ENCODE results near the gene BARX2. TPM values are rescaled to one million over a fixed set of nuclear protein-coding genes. Genes with fewer than 3 reads are reported as not detected.

Gene BARX2
- polyA plus RNA-seq, 1 donor from 2014 or later = not detected

GRCh38 chr11:129410395-129410960 is 34.8 kb downstream of the BARX2 start:
- H3K4me3 ChIP-seq (ENCODE audit: low read length) = no peak overlapping the region
- TF ChIP-seq POLR2AphosphoS5 (IDR thresholded peaks at IDR 0.05) (no peak), EP300 (conservative IDR thresholded peaks at IDR 0.05; ENCODE audit: poor library complexity, severe bottlenecking) (no peak), SMC3 (conservative IDR thresholded peaks at IDR 0.05; ENCODE audit: poor library complexity) (no peak), RAD21 (conservative IDR thresholded peaks at IDR 0.05) (no peak), EZH2 (IDR thresholded peaks at IDR 0.05; ENCODE audit: borderline replicate concordance, insufficient read depth, low read length, poor library complexity, severe bottlenecking) (no peak), TAF1 (IDR thresholded peaks at IDR 0.05; ENCODE audit: low read depth) (no peak), MXI1 (conservative IDR thresholded peaks at IDR 0.05; ENCODE audit: poor library complexity, severe bottlenecking) (no peak), REST (IDR thresholded peaks at IDR 0.05; ENCODE audit: borderline replicate concordance) (no peak), CTCF (IDR thresholded peaks at IDR 0.05; ENCODE audit: poor library complexity, severe bottlenecking) (no peak)
- H3K36me3 ChIP-seq (ENCODE audit: insufficient read depth, low read length) = no peaks in the 10 kb centered on the region
- H4K20me1 ChIP-seq (ENCODE audit: insufficient read depth) = no peaks in the 10 kb centered on the region
- no peak overlapping the region for H3K27ac ChIP-seq (ENCODE audit: low read length)
- H3K9me2 ChIP-seq (ENCODE audit: insufficient read depth, low read length) = no peaks in the 10 kb centered on the region
- no peaks in the 10 kb centered on the region for H3K27me3 ChIP-seq (ENCODE audit: insufficient read depth, low read depth, low read length)
- H3K79me2 ChIP-seq (replicated peaks; ENCODE audit: insufficient read depth, low read length) = no peaks in the 10 kb centered on the region
- no peak overlapping the region for H3K4me2 ChIP-seq (ENCODE audit: low read length)
- H3F3A ChIP-seq (ENCODE audit: insufficient read depth, low read length, poor library complexity, severe bottlenecking) = no peaks in the 10 kb centered on the region
- H3K9ac ChIP-seq (ENCODE audit: low read length) = no peak overlapping the region
- H3K9me3 ChIP-seq (ENCODE audit: low read length) = no peaks in the 10 kb centered on the region
- no peak overlapping the region for H2AFZ ChIP-seq (ENCODE audit: low read depth, low read length)

- Histone ChIP-seq H3K4me3 (ENCODE audit: low read length) (no peak overlapping the region), H3K4me2 (ENCODE audit: low read length) (no peak overlapping the region), H3K9me3 (ENCODE audit: low read length) (no peaks in the 10 kb centered on the region), H3K36me3 (ENCODE audit: insufficient read depth, low read length) (no peaks in the 10 kb centered on the region), H2AFZ (ENCODE audit: low read depth, low read length) (no peak overlapping the region), H3K79me2 (replicated peaks; ENCODE audit: insufficient read depth, low read length) (no peaks in the 10 kb centered on the region), H3K27ac (ENCODE audit: low read length) (no peak overlapping the region), H3F3A (ENCODE audit: insufficient read depth, low read length, poor library complexity, severe bottlenecking) (no peaks in the 10 kb centered on the region), H3K9me2 (ENCODE audit: insufficient read depth, low read length) (no peaks in the 10 kb centered on the region), H3K27me3 (ENCODE audit: insufficient read depth, low read depth, low read length) (no peaks in the 10 kb centered on the region), H3K9ac (ENCODE audit: low read length) (no peak overlapping the region), H4K20me1 (ENCODE audit: insufficient read depth) (no peaks in the 10 kb centered on the region)
- TF ChIP-seq POLR2AphosphoS5 (IDR thresholded peaks at IDR 0.05) = no peak
- no peak for TF ChIP-seq EZH2 (IDR thresholded peaks at IDR 0.05; ENCODE audit: borderline replicate concordance, insufficient read depth, low read length, poor library complexity, severe bottlenecking)
- TF ChIP-seq SMC3 (conservative IDR thresholded peaks at IDR 0.05; ENCODE audit: poor library complexity) = no peak
- TF ChIP-seq MXI1 (conservative IDR thresholded peaks at IDR 0.05; ENCODE audit: poor library complexity, severe bottlenecking) = no peak
- TF ChIP-seq EP300 (conservative IDR thresholded peaks at IDR 0.05; ENCODE audit: poor library complexity, severe bottlenecking) = no peak
- no peak for TF ChIP-seq REST (IDR thresholded peaks at IDR 0.05; ENCODE audit: borderline replicate concordance)
- TF ChIP-seq CTCF (IDR thresholded peaks at IDR 0.05; ENCODE audit: poor library complexity, severe bottlenecking) = no peak
- no peak for TF ChIP-seq RAD21 (conservative IDR thresholded peaks at IDR 0.05)
- no peak for TF ChIP-seq TAF1 (IDR thresholded peaks at IDR 0.05; ENCODE audit: low read depth)
Observed at GRCh38 chr11:129412494-129412893, 36.8 kb downstream of the BARX2 start.

Measured in neural cell (in vitro differentiated cells).